ENCODE measurements around the gene MRPL52. TPM values are rescaled to one million over a fixed set of nuclear protein-coding genes. Genes with fewer than 3 reads are reported as not detected.

MRPL52 gene
- total and polyA plus RNA-seq, 2 donors (not counting 3 experiments of a cell fraction or from before 2014, with no cell fraction given), result 81.1 to 174 TPM

GRCh38 chr14:22841769-22842168, 12.1 kb downstream of the MRPL52 start:
- Histone ChIP-seq H3K9me1 (replicated peaks; ENCODE audit: control insufficient read depth, extremely low read depth, insufficient read depth, low read length) (no peaks in the 10 kb centered on the region), H3K27ac (ENCODE audit: insufficient read depth, low read depth, low read length) (no peak overlapping the region), H4K20me1 (replicated peaks; ENCODE audit: control insufficient read depth, extremely low read depth, insufficient read depth, low read length) (no peaks in the 10 kb centered on the region), H3K9ac (replicated peaks; ENCODE audit: extremely low read depth, insufficient read depth, low read length) (no peak overlapping the region), H2AFZ (ENCODE audit: low read depth, low read length) (no peak overlapping the region), H3K9me3 (replicated peaks; ENCODE audit: control insufficient read depth, insufficient read depth, low read length) (no peaks in the 10 kb centered on the region), H3K79me2 (ENCODE audit: control insufficient read depth, insufficient read depth, low read length) (peaks cover 94% of the 10 kb centered on the region), H3K27me3 (ENCODE audit: control insufficient read depth in 2 of 2, insufficient read depth in 2 of 2, low read length in 2 of 2) (no peaks in the 10 kb centered on the region), H3K4me3 (replicated peaks in 1 of 3; ENCODE audit: insufficient read depth in 1 of 3, low read depth in 1 of 3, low read length in 3 of 3) (no peak overlapping the region), H3K36me3 (ENCODE audit: control insufficient read depth in 2 of 2, extremely low read depth in 1 of 2, insufficient read depth in 2 of 2, low read length in 2 of 2) (peaks cover 38 to 58% of the 10 kb centered on the region in 2 experiments), H3K4me2 (ENCODE audit: insufficient read depth, low read length) (no peak overlapping the region), H3K4me1 (ENCODE audit: control insufficient read depth, extremely low read depth, insufficient read depth, low read length) (peaks cover 35% of the 10 kb centered on the region)
- ChIA-PET CTCF (interaction anchor here (12.5 kb wide), 1 partner anchor 9 kb away, joined by 214 read pairs; no protein-coding TSS in a partner anchor), POLR2A (interaction anchor here (0.8 kb wide), 1 partner anchor 9 kb away, joined by 5 read pairs; no protein-coding TSS in a partner anchor)
- TF ChIP-seq EZH2 (IDR thresholded peaks at IDR 0.05; ENCODE audit: borderline replicate concordance, low read depth, low read length, severe bottlenecking), result no peak
- FAIRE-seq (no peak), DNase-seq (ENCODE audit: low read depth, low spot score) (no peak)
- intact Hi-C loops (cut with micrococcal nuclease), result no loop called here
- BruUV-seq (replicated peaks), result no TSS peak
- dilution Hi-C loops (cut with MboI; ENCODE audit: extremely low pct_ligation_motif_present, low sequenced_read_pairs), result no loop called here

- no peak overlapping the region for H3K9ac ChIP-seq (replicated peaks; ENCODE audit: extremely low read depth, insufficient read depth, low read length)
- no peaks in the 10 kb centered on the region for H3K9me1 ChIP-seq (replicated peaks; ENCODE audit: control insufficient read depth, extremely low read depth, insufficient read depth, low read length)
- H3K79me2 ChIP-seq (ENCODE audit: control insufficient read depth, insufficient read depth, low read length), result peaks cover 87% of the 10 kb centered on the region
- TF ChIP-seq MYC (IDR thresholded peaks at IDR 0.05; ENCODE audit: low read depth, low read length) (no peak), POLR2AphosphoS5 (IDR thresholded peaks at IDR 0.05; ENCODE audit: insufficient read depth, low read depth, low read length) (peak; percentile 39)
- H3K4me3 ChIP-seq (replicated peaks in 1 of 3; ENCODE audit: insufficient read depth in 1 of 3, low read depth in 1 of 3, low read length in 3 of 3), result no peak overlapping the region
- no peak for DNase-seq (ENCODE audit: low read depth, low spot score)
- H3K27ac ChIP-seq (ENCODE audit: insufficient read depth, low read depth, low read length), result peak overlapping the region; percentile 13
- no peak overlapping the region for H3K4me2 ChIP-seq (ENCODE audit: insufficient read depth, low read length)
- dilution Hi-C loops (cut with MboI; ENCODE audit: extremely low pct_ligation_motif_present, low sequenced_read_pairs), result no loop called here
- H3K9me3 ChIP-seq (replicated peaks; ENCODE audit: control insufficient read depth, insufficient read depth, low read length), result no peaks in the 10 kb centered on the region
- H3K36me3 ChIP-seq (ENCODE audit: control insufficient read depth in 2 of 2, extremely low read depth in 1 of 2, insufficient read depth in 2 of 2, low read length in 2 of 2), result peaks cover 38 to 61% of the 10 kb centered on the region in 2 experiments
- no peak overlapping the region for H2AFZ ChIP-seq (ENCODE audit: low read depth, low read length)
- no peaks in the 10 kb centered on the region for H3K27me3 ChIP-seq (ENCODE audit: control insufficient read depth in 2 of 2, insufficient read depth in 2 of 2, low read length in 2 of 2)
- intact Hi-C loops (cut with micrococcal nuclease), result no loop called here
- no peaks in the 10 kb centered on the region for H4K20me1 ChIP-seq (replicated peaks; ENCODE audit: control insufficient read depth, extremely low read depth, insufficient read depth, low read length)
- BruUV-seq (replicated peaks), result TSS peak; percentile 7
- CTCF ChIA-PET, result interaction anchor here (0.6 to 1.2 kb wide), 5 partner anchors 8 to 272 kb away, joined by 3 to 4 read pairs (median 3); no protein-coding TSS in a partner anchor
- H3K4me1 ChIP-seq (ENCODE audit: control insufficient read depth, extremely low read depth, insufficient read depth, low read length), result peaks cover 38% of the 10 kb centered on the region
- FAIRE-seq, result no peak
- POLR2A ChIA-PET, result no interaction called here
These were observed 12.8 kb downstream of the MRPL52 start for GRCh38 chr14:22842211-22843122.
